T-helper 22 cell (primary cell): ENCODE measurements around the gene STAG2.
"Not testable (repeated sequence)": the region's sequence is repeated elsewhere in the genome, so short reads cannot be mapped to it uniquely, and the experiment has no call there.

Experiments used
- DNase-seq: peaks from one replicate; pipeline ENCODE4 v3.0.0-alpha.2; 2020; ENCODE audit warnings: low read depth

The STAG2 gene

DNA sequence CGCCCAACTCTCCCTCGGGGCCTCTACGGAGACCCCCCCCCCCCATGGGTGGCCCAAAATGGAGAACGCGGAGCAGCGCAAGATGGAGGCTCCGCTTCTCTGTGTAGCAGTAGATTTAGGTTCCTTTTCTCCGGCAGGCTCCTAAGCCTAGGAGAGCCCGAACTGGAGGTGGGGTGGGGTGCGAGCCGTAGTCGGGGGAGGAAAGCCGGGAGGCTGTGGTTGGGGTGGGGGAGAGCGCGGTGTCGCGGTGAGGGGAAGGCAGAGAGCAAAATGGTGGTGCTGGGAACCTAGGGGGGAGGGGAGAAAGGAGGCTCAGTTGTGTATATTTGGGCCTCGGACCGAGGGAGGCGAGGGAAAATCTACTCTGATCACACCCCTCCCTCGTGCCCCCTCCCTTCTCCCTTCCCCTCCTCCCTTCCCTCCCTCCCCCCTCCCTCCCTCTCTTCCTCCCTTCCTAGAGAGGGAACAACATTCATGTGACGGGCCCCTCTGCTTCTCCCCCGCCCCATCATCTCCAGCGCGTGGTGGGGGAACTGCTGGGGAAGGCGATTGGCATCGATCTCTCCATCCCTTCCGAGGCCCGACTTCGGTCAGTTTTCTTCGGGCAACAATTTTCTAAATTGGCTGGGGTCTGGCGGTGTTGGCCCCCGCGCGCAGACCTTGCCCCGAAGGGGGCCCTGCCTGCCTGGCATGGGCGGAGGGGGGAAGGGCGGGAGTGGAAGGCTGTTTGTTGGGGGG lies at the start of gene STAG2:
STAG2 (plus strand) TSS at position 439 of the 738 bp plus-strand sequence. CDS start 60,922 bp downstream, outside the sequence.
- DNase-seq: peak; percentile 20

- DNase-seq: no peak
Observed at GRCh38 chrX:123917069-123917468, 44.4 kb upstream of the STAG2 start.

GRCh38 chrX:123918106-123918721 lies 43.3 kb upstream of the STAG2 start:
- DNase-seq: no peak

DNA sequence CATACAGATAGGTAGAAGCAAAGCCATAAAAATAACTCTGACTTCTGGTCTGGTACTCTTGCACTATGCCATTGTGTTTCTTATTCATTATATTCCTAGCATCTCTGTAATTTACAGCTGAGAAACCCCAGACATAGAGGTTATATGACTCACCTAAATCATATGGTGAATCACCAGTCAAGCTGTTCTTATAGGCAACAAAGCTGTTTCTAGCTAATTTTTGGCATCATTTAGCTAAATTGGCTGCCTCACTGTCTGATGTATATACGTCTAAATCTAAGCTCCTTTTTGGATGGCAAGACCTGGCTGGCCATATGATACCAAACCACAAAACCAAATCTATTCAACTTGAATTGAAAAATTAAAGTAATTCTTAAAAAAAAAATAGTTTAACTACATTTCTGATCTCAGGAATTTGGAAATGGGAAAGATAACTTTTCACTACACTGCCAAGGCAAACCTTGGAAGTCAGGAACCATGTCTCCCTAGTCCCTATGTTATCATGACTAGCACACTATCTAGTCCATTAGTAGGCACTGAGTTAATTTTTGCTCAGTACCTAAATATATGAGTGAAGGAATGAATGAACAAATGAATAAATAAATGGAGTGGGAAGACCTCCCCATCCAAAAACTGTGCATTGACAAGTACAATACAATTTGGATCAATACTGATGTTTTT lies 41.3 kb upstream of the STAG2 start:
- no peak for DNase-seq

DNA sequence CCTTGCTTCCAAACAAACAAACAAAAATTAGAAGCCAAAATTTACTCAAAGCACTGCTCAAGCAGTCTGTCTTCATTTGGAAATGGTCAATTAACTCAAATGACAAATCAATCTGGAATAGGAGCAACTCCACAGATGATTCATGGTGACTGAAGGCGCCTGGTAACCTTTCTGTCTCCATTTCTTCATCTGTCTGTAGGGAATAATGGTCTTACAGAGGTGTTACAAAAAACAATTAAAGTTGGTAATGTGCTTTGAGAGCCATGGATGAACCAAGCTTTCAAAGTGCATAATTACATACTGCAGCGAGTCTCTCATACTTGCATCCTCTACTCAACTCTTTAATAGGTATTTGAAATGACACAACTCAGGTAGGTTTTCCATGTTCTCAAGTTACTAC lies 38.3 kb upstream of the STAG2 start:
- DNase-seq: no peak

GRCh38 chrX:123924186-123924585 lies 37.3 kb upstream of the STAG2 start:
- no peak for DNase-seq

DNA sequence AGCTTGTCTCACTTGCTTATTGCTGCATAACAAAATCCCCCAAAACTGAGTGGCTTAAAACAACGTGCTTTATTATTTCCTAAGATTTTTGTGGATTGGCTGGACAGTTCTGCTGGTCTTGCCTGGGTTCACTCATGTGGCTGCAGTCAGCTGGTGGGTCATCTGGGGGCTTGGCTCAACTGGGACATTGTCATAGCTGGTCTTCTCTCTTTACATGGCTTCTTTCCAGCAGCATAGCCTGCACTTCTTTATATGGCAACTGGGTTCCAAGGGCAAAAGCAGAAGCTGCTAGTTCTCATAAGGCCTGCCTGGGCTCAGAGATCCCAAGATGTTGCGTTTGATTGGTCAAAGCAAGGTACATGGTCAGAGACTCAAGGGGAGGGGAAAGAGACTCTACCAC lies 33.7 kb upstream of the STAG2 start:
- no peak for DNase-seq

DNA sequence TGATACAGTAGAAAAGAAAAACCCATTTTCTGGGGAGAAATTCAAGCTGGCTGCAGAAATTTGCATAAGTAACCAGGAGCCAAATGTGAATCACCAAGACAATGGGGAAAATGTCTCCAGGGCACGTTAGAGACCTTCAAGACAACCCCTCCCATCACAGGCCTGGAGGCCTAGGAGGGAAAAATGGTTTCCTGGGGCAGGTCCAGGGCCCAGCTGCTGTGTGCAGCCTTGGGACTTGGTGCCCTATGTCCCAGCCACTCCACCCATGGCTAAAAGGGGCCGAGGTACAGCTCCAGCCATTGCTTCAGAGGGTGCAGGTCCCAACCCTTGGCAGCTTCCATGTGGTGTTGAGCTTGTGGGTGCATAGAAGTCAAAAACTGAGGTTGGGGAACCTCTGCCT lies 29.5 kb upstream of the STAG2 start:
- not testable (repeated sequence) for DNase-seq

DNA sequence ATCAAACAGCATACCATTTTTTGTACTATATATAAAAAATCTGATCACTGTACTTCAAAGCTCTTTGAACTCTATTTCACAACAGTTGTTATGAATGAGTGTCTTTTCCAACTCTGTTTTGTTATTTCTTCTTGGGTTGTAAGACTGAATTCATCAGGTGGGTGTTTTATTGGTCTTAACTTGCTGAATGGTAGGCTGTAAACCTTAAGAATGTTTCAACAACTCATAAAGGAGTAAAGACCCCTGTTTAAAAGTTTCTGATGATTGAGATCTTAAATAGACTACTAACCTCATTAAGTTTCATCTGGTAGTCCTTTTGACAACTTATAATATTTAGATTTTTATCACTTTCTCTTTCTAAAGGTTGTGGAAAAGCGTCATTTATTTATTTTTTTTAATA lies 18.4 kb upstream of the STAG2 start:
- DNase-seq: no peak

DNA sequence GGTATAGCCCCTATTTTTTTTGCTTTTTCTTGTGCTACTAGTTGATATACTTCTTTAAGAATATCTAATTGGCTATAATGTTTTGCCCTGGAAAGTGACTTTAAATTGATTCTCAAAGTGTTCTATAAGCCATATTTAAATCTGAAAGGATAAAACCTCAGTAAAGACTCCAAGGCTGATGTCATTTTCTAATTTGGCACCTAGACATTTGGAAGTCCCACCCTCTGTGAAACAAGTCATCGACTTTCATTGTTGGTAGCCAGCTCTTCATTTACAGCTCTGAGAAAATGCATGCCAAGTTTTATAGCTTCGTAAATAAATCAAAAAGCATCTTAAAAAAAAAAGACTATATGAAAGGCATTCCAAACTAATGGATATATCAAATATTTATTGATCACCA lies 18.0 kb upstream of the STAG2 start:
- DNase-seq: no peak

GRCh38 chrX:123949846-123950245 lies 11.7 kb upstream of the STAG2 start:
- no peak for DNase-seq

DNA sequence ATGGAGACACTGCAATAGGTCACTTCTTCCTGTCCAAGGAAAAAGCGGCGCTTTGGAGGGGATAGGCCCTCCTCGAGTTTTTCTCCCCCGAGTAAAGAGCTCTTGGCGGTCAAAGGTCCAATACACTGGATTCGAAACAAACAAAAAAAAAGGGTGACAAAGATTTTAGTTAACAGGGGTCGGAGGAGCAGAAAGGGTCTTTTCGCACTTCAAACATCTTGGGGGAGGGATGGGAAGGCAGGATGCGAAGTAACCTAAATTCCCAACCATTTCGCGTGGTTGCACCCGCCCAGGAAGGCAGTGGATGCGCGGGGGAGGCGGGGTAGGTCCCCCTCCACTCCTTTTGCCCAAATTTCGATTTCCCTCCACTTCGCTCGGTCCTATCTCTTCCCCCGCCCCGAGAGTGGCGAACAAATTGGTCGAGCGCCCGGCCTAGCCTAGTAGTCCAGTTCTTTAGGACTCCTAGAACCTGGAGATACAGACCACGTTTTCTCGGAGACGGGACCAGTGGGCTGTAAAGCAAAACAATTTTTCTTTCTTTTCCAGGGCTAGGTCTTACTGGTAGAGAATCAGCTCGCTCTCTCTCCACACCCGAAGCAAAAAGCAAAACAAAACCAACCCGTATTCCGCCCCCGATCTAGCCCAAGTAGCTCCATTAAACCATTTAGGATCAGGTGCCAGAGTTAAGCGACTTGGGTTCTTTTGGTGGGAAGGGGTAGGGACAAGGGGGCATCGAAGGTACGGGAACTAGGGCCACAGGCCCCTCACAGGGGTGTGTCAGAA lies 2.0 kb upstream of the STAG2 start:
- DNase-seq: no peak

- no peak for DNase-seq
Observed at GRCh38 chrX:123960956-123961267, 594 bp upstream of the STAG2 start.

GRCh38 chrX:123962006-123962467 lies 531 bp downstream of the STAG2 start:
- no peak for DNase-seq

GRCh38 chrX:123962794-123963373 lies 1.4 kb downstream of the STAG2 start:
- peak; percentile 85 for DNase-seq

GRCh38 chrX:123964156-123964834 lies 2.8 kb downstream of the STAG2 start:
- DNase-seq: no peak

DNA sequence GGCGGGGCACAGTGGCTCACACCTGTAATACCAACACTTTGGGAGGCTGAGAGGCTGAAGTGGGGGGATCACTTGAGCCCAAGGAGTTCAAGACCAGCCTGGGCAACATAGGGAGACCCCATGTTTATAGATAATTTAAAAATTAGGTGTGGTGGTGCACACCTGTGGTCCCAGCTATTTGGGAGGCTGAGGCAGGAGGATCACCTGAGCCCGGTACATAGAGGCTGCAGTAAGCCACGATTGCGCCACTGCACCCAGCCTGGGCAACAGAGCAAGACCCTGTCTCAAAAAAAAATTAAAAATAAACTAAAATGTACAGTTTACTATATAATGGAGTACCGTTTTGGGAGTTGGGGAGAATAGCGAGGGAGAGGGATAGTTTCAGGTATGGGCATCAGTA lies 4.2 kb downstream of the STAG2 start:
- DNase-seq: no peak

DNA sequence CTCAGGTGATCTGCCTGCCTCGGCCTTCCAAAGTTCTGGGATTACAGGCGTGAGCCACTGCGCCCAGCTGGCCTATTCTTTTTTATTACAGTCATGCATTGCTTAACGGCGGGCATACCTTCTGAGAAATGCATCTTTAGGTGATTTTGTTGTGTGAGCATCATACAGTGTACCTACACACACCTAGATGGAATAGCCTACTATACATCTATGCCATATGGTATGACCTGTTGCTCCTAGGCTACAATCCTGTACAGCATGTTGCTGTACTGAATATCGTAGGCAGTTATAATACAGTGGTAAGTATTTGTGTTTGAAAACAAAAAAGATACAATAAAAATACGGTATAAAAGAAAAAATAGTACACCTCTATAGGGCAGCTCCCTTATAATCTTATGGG lies 6.0 kb downstream of the STAG2 start:
- no peak for DNase-seq

- no peak for DNase-seq
Observed at GRCh38 chrX:123968383-123969050, 7.0 kb downstream of the STAG2 start.

GRCh38 chrX:123971982-123972381 lies 10.5 kb downstream of the STAG2 start:
- no peak for DNase-seq

DNA sequence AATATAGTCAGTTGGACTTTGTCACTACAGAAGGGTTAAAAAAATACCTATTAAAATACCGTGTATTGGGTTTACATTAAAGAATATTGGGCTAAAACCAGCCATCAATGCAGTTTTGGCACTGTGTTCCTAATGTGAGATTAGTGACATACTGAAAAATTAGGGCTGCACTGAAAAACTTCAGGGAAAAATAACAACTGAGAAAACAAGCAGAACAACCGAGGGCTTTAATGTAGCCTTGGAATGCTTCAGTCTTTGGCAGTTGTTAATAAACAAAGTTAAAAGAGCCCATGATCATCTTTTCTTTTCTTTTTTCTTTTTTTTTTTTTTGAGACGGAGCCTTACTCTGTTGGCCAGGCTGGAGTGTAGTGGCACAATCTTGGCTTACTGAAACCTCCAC lies 12.4 kb downstream of the STAG2 start:
- no peak for DNase-seq
